Measurements from ENCODE around the gene ARGLU1.

The ARGLU1 gene

DNA sequence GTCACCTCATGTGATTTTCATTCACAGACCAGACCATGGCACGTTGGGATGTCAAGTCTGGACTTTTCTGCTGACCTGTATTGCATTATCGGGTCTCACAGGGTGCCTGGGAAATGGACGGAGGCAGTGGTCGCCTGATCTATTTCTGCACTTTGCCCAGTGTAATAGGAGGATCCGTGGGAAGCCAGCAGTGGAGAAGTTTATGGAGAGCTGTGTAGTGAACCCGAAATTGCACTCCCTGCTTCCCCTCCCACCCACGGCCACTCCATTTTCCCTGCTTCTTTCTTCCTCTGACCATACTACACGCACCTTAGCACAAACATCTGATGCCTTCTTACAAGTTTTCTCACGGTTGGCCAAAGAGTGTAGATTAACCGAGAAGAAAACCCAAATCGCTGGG lies 49.4 kb downstream of the ARGLU1 start:
- DNase-seq (ENCODE audit: low read depth) = no peak
- no peak overlapping the region for H3K4me3 ChIP-seq (ENCODE audit: low read depth, low read length)
- TF ChIP-seq POLR2A (IDR thresholded peaks at IDR 0.05; ENCODE audit: extremely low read depth, insufficient read length) (no peak), MYC (IDR thresholded peaks at IDR 0.05; ENCODE audit: low read depth, low read length) (no peak)
- TF ChIP-seq, protein P1, sequence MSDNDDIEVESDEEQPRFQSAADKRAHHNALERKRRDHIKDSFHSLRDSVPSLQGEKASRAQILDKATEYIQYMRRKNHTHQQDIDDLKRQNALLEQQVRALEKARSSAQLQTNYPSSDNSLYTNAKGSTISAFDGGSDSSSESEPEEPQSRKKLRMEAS (IDR thresholded peaks at IDR 0.05; ENCODE audit: low read depth, low read length) = no peak
- TF ChIP-seq, protein P2, sequence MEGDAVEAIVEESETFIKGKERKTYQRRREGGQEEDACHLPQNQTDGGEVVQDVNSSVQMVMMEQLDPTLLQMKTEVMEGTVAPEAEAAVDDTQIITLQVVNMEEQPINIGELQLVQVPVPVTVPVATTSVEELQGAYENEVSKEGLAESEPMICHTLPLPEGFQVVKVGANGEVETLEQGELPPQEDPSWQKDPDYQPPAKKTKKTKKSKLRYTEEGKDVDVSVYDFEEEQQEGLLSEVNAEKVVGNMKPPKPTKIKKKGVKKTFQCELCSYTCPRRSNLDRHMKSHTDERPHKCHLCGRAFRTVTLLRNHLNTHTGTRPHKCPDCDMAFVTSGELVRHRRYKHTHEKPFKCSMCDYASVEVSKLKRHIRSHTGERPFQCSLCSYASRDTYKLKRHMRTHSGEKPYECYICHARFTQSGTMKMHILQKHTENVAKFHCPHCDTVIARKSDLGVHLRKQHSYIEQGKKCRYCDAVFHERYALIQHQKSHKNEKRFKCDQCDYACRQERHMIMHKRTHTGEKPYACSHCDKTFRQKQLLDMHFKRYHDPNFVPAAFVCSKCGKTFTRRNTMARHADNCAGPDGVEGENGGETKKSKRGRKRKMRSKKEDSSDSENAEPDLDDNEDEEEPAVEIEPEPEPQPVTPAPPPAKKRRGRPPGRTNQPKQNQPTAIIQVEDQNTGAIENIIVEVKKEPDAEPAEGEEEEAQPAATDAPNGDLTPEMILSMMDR (IDR thresholded peaks at IDR 0.05; ENCODE audit: low read depth, low read length) = no peak

DNA sequence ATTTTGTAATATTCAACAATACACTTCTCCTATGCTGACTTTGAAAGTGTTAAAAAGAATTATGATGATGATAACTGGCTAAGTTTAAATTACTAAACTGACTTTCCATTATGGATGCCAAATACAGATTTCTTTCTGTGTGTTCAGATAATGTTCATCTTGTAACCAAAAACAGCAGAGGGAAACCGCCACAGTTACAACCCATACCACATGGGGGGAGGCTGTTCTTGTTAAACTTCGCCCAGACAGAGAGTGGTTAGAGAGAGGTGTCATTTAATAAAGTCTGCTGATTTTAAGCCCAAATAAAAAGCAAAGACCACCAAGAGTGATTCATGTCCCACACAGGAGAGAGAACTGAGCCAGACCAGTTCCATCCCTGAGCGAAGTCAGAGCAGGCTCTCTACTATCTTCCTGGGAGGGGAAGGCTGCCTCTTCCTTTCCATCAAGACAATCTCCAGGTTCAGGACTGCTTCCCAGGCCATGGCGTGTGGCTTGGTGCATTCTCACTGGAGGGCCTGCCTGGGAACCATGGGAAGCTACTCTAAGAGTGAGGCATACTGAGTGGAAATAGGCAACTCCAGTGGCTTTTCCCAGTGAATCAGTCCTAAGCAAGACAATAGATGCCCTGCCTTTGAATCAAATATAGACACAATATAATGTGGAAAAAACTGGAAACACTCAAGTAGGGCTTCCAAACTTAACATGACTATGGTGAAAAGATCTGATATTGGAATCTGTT lies 50.7 kb downstream of the ARGLU1 start:
- TF ChIP-seq, protein P2 (IDR thresholded peaks at IDR 0.05; ENCODE audit: low read depth, low read length) = no peak
- TF ChIP-seq POLR2A (IDR thresholded peaks at IDR 0.05; ENCODE audit: extremely low read depth, insufficient read length) (no peak), MYC (IDR thresholded peaks at IDR 0.05; ENCODE audit: low read depth, low read length) (no peak)
- TF ChIP-seq, protein P1 (IDR thresholded peaks at IDR 0.05; ENCODE audit: low read depth, low read length) = no peak
- H3K4me3 ChIP-seq (ENCODE audit: low read depth, low read length) = no peak overlapping the region
- no peak for DNase-seq (ENCODE audit: low read depth)

GRCh38 chr13:106515635-106516254 lies 52.2 kb downstream of the ARGLU1 start:
- TF ChIP-seq MYC (IDR thresholded peaks at IDR 0.05; ENCODE audit: low read depth, low read length) (no peak), POLR2A (IDR thresholded peaks at IDR 0.05; ENCODE audit: extremely low read depth, insufficient read length) (no peak)
- TF ChIP-seq, protein P2 (IDR thresholded peaks at IDR 0.05; ENCODE audit: low read depth, low read length) = no peak
- TF ChIP-seq, protein P1 (IDR thresholded peaks at IDR 0.05; ENCODE audit: low read depth, low read length) = no peak
- DNase-seq (ENCODE audit: low read depth) = no peak
- no peak overlapping the region for H3K4me3 ChIP-seq (ENCODE audit: low read depth, low read length)

DNA sequence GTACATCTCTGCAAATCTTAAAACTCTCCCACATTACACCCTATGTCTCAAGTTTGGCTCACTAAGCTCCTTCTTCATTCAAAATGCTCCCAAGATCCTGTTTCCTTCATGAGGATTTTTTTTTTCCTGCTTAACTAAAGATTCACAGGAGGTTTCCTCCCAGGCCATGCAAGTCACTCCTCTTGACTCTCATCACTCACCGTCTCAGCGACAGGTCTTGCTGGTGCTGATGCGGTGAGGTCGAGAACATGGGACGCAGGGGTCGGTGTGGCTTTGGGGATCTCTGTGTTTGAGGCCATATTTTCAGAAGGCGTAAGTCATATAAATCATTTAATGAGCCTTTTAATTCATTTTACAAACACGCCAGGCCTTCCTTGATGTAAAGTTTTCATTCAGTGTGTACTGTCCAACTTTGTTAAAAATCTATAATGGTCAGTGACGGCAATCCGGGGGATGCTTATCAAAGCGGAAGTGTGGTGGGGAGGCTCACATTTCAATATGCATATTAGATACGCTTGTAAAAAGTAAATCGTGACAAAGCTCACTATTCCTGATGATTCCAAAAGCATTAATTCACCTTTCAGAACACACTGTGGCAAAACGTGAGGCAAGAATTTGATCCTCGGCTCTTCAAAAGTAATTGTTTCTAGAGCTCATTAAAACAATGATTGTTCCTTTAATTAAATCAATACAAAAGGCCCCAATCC lies 52.9 kb downstream of the ARGLU1 start:
- H3K4me3 ChIP-seq (ENCODE audit: low read depth, low read length) = no peak overlapping the region
- TF ChIP-seq, protein P2 (IDR thresholded peaks at IDR 0.05; ENCODE audit: low read depth, low read length) = no peak
- TF ChIP-seq POLR2A (IDR thresholded peaks at IDR 0.05; ENCODE audit: extremely low read depth, insufficient read length) (no peak), MYC (IDR thresholded peaks at IDR 0.05; ENCODE audit: low read depth, low read length) (no peak)
- DNase-seq (ENCODE audit: low read depth) = no peak

- no peak for DNase-seq (ENCODE audit: low read depth)
- TF ChIP-seq MYC (IDR thresholded peaks at IDR 0.05; ENCODE audit: low read depth, low read length) (no peak), POLR2A (IDR thresholded peaks at IDR 0.05; ENCODE audit: extremely low read depth, insufficient read length) (no peak)
- TF ChIP-seq, protein P1 (IDR thresholded peaks at IDR 0.05; ENCODE audit: low read depth, low read length) = no peak
- TF ChIP-seq, protein P2 (IDR thresholded peaks at IDR 0.05; ENCODE audit: low read depth, low read length) = no peak
- no peak overlapping the region for H3K4me3 ChIP-seq (ENCODE audit: low read depth, low read length)
Measured at GRCh38 chr13:106513025-106513983, 54.6 kb downstream of the ARGLU1 start.
